ENCODE measurements around the gene PRICKLE2.

Gene PRICKLE2

GRCh38 chr3:64072126-64072525 lies 153.1 kb downstream of the PRICKLE2 start:
- no peak for TF ChIP-seq GLIS3 (CRISPR knock-in tag; IDR thresholded peaks at IDR 0.05)
- TF ChIP-seq TCF4 (CRISPR knock-in tag; IDR thresholded peaks at IDR 0.05; ENCODE audit: borderline replicate concordance): no peak
- no peak for TF ChIP-seq ZNF70 (CRISPR knock-in tag; IDR thresholded peaks at IDR 0.05)
- no peak for TF ChIP-seq ZC3H10 (CRISPR knock-in tag; IDR thresholded peaks at IDR 0.05)
- TF ChIP-seq ARNTL (CRISPR knock-in tag; IDR thresholded peaks at IDR 0.05; ENCODE audit: borderline replicate concordance, low read depth): no peak
- TF ChIP-seq ZFP3 (CRISPR knock-in tag; IDR thresholded peaks at IDR 0.05): no peak
- no peak for TF ChIP-seq RARB (CRISPR knock-in tag; IDR thresholded peaks at IDR 0.05)
- no peak for TF ChIP-seq POU6F1 (CRISPR knock-in tag; IDR thresholded peaks at IDR 0.05; ENCODE audit: borderline replicate concordance, low read depth)
- no peak for TF ChIP-seq SNAI2 (CRISPR knock-in tag; IDR thresholded peaks at IDR 0.05)
- TF ChIP-seq, protein P1, sequence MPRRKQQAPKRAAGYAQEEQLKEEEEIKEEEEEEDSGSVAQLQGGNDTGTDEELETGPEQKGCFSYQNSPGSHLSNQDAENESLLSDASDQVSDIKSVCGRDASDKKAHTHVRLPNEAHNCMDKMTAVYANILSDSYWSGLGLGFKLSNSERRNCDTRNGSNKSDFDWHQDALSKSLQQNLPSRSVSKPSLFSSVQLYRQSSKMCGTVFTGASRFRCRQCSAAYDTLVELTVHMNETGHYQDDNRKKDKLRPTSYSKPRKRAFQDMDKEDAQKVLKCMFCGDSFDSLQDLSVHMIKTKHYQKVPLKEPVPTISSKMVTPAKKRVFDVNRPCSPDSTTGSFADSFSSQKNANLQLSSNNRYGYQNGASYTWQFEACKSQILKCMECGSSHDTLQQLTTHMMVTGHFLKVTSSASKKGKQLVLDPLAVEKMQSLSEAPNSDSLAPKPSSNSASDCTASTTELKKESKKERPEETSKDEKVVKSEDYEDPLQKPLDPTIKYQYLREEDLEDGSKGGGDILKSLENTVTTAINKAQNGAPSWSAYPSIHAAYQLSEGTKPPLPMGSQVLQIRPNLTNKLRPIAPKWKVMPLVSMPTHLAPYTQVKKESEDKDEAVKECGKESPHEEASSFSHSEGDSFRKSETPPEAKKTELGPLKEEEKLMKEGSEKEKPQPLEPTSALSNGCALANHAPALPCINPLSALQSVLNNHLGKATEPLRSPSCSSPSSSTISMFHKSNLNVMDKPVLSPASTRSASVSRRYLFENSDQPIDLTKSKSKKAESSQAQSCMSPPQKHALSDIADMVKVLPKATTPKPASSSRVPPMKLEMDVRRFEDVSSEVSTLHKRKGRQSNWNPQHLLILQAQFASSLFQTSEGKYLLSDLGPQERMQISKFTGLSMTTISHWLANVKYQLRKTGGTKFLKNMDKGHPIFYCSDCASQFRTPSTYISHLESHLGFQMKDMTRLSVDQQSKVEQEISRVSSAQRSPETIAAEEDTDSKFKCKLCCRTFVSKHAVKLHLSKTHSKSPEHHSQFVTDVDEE (CRISPR knock-in tag; IDR thresholded peaks at IDR 0.05): no peak
- no peak for TF ChIP-seq CSDC2 (CRISPR knock-in tag; IDR thresholded peaks at IDR 0.05)
- TF ChIP-seq ZNF565 (CRISPR knock-in tag; conservative IDR thresholded peaks at IDR 0.05; ENCODE audit: low read depth): no peak
- TF ChIP-seq PPARA (CRISPR knock-in tag; IDR thresholded peaks at IDR 0.05; ENCODE audit: borderline replicate concordance): no peak
- TF ChIP-seq TOX (CRISPR knock-in tag; IDR thresholded peaks at IDR 0.05; ENCODE audit: borderline replicate concordance): no peak
- TF ChIP-seq, protein P2, sequence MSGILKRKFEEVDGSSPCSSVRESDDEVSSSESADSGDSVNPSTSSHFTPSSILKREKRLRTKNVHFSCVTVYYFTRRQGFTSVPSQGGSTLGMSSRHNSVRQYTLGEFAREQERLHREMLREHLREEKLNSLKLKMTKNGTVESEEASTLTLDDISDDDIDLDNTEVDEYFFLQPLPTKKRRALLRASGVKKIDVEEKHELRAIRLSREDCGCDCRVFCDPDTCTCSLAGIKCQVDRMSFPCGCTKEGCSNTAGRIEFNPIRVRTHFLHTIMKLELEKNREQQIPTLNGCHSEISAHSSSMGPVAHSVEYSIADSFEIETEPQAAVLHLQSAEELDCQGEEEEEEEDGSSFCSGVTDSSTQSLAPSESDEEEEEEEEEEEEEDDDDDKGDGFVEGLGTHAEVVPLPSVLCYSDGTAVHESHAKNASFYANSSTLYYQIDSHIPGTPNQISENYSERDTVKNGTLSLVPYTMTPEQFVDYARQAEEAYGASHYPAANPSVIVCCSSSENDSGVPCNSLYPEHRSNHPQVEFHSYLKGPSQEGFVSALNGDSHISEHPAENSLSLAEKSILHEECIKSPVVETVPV (CRISPR knock-in tag; IDR thresholded peaks at IDR 0.05): no peak
- TF ChIP-seq PATZ1 (CRISPR knock-in tag; IDR thresholded peaks at IDR 0.05; ENCODE audit: borderline replicate concordance): no peak
- TF ChIP-seq ZFP30 (CRISPR knock-in tag; IDR thresholded peaks at IDR 0.05): no peak
- no peak for ATAC-seq

- no peak for ATAC-seq
- TF ChIP-seq ZC3H10 (CRISPR knock-in tag; IDR thresholded peaks at IDR 0.05): no peak
- TF ChIP-seq BACH2 (CRISPR knock-in tag; IDR thresholded peaks at IDR 0.05; ENCODE audit: borderline replicate concordance): no peak
- TF ChIP-seq POU6F1 (CRISPR knock-in tag; IDR thresholded peaks at IDR 0.05; ENCODE audit: borderline replicate concordance, low read depth): no peak
- no peak for TF ChIP-seq ZNF8 (CRISPR knock-in tag; IDR thresholded peaks at IDR 0.05)
- TF ChIP-seq ZNF565 (CRISPR knock-in tag; conservative IDR thresholded peaks at IDR 0.05; ENCODE audit: low read depth): no peak
- TF ChIP-seq PPARA (CRISPR knock-in tag; IDR thresholded peaks at IDR 0.05; ENCODE audit: borderline replicate concordance): no peak
- TF ChIP-seq CREB5 (CRISPR knock-in tag; IDR thresholded peaks at IDR 0.05; ENCODE audit: low read depth): no peak
These were observed 154.6 kb downstream of the PRICKLE2 start for GRCh38 chr3:64070704-64071103.

Data from SK-N-SH treated with all-trans-retinoic acid at 6 μM for 48 hours (cell line).